Raji (cell line): ENCODE results near the gene ACSF2.

Experiments used
- POLR2A ChIP-seq: IDR thresholded peaks from 2 replicates; pipeline ENCODE4 v1.6.1; 2011; ENCODE audit warnings: low read depth, low read length, control low read depth; ENCODE audit not compliant: insufficient read depth

ACSF2 gene

DNA sequence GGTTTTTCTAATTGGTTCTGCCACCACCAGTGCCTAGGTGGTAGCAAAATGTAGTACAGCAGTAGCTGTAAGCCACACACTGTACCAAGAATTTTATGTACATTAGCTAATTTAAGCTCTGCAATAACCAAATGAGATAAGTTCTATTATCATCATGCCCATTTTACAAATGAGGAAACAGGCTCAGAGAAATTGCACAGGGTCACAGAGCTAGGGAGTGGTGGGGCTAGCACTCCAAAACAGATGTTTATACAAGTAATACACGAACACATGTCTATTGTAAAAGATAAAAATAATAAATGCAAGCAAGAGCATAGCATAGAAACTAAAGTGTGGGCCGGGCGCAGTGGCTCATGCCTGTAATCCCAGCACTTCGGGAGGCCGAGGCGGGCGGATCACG lies 66.2 kb downstream of the ACSF2 start:
- no peak for TF ChIP-seq POLR2A

DNA sequence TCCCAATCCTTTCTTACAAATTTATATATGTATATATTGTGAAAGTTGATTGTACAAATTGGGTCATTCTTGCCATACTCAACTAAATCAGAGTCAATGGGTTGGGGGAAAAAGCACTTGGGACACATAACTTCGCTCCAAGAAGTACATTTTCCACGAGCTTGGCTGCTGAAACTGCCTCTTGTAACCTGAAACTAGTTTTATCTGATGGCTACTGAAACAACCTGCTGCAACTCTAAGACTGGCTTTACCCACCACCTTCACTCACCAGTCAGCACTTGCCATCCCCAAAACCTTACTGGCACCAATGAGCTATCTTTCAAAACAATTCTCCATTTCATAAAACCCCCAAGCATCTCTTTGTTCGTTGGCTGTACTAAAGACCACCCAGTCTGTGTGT lies 67.7 kb downstream of the ACSF2 start:
- no peak for TF ChIP-seq POLR2A

DNA sequence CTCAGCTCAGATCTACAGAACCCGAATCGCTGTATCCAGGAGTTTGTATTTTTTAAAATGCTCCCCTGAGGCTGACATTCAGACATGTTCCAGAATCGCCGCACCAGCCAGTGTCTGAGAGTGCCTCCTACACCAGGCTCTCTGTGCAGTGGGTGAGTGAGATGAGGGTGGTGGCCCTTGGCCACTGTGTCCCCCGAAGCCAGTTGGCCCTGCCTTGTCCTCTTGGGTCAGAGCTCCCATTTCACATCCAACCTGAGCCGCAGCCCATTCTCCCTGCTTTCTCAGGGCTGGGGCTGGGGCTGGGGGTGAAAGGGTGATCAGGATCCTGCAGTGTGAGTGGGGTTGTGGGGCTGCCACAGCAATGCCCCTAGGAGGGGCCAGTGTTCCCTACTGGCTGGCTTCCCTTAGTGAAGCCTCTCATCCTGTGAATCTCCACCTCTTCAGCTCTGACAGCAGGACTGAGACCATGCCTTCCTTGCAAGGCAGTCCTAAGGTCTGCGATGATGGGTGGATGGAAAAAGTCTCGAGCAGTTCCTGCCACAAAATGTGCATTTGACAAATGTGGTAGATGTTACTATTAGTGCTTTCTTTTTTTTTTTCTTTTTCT lies 69.3 kb downstream of the ACSF2 start:
- TF ChIP-seq POLR2A: no peak

DNA sequence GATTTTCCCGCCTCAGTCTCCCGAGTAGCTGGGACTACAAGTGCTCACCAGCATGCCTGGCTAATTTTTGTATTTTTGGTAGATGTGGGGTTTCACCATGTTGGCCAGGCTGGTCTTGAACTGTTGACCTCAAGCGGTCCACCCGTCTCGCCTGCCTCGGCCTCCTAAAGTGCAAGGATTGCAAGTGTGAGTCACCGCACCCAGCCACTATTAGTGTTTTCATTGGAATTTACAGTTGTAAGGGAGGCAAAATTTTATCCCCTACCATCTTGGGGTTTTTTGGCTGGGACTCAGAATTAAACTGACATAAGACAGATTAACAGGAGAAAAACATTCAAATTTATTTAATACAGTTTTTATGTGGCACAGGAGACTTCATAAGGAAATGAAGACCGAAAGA lies 69.9 kb downstream of the ACSF2 start:
- no peak for TF ChIP-seq POLR2A

DNA sequence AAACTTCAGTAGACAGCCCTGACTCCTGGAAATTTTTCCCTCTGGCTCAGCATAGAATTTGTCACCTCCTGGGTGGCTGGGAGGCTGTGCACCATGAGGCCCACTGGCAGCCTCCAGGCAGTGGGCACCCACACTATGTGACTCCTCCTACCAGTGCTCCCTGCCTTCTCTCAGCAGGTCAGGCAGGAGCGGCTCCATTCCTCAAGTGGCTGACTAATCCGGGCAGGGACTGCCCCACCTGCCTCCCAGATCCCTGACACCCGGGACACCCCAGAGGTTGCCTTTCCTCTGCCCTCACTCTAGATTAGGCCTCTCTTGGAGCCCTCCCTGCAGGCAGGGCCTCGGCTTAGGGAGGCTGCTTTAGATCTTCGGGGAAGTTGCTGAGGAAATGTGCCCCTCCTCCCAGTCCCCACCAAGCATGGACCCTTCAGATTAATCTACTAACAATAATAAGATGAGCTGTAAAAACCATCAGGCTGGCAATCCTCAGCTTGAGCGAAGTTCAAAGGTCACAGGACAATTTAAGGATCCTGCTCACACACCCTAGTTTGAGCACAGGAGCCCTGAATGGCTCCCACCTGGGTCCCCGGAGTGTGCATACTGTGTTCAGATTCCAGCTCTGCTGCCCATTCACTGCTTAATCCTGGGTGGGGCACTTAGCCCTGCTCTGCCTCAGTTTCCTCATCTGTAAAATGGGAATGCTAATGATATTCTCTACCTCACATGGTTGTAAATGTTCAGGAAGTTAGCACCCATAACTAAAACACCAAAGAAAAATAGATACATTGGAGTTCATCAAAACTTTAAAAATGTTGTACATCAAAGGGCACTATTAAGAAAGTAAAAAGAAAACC lies 72.2 kb downstream of the ACSF2 start:
- TF ChIP-seq POLR2A: no peak

DNA sequence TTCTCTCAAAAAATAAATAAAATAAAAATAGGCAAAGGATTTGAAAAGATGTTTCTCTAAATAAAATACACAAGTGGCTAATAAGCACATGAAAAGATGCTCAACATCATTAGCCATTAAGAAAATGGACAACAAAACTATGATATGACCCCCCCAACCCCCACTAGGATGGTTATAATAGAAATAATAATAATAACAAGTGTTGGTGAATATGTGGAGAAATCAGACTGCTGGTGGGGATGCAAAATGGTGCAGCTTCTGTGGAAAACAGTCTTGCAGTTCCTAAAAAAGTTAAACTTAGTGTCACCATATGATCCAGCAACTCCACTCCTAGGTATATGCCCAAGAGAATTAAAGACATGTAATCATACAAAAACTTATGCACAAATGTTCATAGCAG lies 73.3 kb downstream of the ACSF2 start:
- no peak for TF ChIP-seq POLR2A

DNA sequence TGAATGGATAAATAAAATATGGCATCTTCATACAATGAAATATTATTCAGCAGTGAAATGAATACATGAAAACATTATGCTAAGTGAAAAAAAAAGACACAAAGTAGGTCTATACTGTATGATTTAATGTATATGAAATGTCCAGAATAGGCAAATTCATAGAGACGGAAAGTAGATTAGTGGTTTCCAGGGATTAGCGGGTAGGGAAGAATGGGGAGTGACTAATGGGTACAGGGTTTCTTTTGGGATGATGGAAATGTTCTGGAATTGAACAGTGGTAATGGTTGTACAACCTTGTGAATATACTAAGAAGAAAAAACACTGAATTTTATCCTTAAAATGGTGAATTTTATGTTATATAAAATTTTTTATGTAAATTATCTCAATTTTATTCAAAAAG lies 73.7 kb downstream of the ACSF2 start:
- TF ChIP-seq POLR2A: no peak

DNA sequence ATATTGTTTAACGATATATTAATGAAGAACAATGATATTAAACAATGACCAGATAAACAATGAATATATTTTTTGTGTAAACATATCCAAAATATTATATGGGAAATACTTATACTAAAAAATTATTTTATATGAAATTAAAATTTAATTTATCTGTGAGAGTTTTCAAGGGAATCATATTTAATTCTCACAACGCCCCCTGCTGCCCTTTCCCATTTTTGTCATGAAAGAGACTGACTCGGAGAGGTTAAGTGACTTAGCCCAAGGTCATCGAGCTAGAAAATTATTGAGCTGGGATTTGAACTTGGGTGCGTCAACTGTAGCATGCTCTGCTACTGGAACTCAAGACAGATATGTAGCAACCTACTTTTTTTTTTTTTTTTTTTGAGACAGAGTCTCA lies 75.0 kb downstream of the ACSF2 start:
- no peak for TF ChIP-seq POLR2A

DNA sequence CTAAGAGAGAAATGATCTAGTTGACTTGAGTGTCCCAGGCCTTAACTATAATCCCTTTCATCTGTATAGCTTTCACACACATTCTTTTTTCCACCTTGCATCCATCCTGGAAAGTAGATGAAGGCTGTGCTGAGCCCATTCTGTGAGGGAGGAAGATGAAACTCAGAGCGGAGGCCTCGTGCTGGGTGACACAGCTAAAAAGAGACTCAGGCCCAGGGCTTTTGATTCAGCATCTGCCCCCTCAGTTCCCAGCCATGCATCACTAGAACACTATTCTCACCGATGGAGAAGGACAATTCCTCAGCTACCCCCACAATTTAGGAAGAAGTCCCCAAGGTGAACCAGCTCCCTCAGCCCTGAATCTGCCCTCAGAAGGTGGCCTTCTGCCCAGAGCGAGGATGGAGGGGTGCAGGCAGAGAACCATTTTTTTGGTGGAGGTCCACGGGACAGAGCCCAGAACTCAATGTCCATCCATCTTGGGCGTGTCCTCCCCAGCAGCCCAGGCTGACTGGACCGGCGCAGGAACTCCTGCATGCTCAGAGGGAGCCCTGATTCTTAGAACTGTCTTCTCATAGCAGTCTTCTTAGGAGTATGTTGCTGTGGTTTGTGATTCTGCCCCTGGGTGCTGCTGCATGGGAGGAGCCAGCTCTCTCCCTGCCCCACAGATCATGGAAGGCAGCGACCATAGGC lies 76.4 kb downstream of the ACSF2 start:
- no peak for TF ChIP-seq POLR2A

DNA sequence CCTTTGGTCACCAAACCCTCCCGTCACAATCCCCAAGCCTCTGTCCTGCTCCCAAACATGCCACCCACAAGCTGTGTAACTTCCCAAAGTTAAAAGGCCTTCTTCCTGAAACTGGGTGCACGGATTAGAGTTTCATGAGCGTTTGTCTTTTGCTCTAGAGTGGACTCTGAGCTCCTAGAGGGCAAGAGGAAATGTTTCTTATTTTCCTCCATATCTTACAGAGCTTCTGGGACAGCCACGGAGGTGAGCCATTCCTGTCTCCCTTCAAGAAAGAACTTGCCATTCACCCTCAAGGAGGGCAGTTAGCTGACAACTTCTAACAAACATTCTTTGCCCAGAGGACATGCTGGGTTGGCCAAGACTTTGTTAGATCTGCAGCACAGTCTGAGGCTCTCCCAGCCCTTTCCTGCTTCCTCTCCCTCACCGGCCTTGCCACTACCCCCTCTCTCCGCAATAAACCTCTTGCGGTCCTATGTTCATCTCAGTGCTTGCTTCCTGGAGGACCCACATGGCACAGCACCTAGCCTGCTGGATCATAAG lies 79.6 kb downstream of the ACSF2 start:
- TF ChIP-seq POLR2A: no peak

DNA sequence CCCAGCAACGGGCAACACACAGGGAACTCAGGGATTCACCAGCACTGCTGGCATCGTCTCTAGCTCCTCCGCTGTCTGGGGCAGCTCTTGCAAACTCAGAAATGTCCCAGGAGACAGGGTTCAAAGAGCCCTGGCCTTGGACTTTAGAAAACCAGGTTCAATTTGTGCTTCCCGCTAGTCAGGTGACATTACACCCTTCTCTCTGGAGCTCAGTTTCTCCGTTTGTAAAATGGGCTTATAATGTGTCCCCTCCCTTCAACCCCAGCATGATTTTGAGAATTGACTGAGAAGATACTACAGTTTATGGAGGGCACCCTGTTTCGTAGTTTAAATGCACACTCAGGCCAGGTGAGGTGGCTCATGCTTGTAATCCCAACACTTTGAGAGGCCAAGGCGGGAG lies 80.3 kb downstream of the ACSF2 start:
- no peak for TF ChIP-seq POLR2A

DNA sequence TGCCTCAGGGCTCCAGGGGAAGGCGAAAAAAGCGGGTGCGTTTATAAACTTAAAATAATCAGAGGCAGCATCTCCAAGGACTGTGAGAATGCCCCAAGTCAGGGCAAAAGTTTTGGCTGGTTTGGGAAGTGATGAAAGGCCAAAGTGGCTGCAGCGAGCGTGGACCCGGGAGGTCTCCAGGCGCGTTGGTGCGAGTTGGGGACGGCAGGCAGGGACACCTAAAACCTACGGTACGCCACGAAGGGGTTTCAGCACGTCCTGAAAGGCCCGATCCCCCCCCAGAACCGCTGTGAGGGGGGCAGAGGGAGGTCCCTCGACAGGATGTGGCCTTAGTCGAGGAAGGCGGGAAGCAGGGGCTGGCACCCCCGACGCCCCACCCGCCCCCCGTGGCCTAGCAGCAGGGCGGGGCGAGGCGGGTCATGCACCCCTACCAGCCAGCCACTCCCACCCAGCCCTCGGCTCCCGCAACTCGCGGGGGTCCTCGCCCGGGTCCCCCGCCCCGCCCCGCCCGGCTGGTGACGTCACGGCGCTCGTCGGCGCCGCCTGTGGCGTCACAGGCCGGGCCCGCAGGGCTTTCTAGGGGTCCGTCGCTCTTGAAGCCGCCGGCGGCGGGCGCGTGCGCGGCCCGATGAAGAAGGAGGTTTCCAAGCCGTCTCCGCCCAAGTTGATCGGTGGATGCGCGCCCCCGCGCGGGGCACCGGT lies 82.0 kb downstream of the ACSF2 start, which contains the start of gene MYCBPAP:
Gene MYCBPAP, plus strand, starts transcription at position 569 of the 702 bp plus-strand sequence. CDS start 236 bp downstream, outside the sequence.
- TF ChIP-seq POLR2A: no peak

DNA sequence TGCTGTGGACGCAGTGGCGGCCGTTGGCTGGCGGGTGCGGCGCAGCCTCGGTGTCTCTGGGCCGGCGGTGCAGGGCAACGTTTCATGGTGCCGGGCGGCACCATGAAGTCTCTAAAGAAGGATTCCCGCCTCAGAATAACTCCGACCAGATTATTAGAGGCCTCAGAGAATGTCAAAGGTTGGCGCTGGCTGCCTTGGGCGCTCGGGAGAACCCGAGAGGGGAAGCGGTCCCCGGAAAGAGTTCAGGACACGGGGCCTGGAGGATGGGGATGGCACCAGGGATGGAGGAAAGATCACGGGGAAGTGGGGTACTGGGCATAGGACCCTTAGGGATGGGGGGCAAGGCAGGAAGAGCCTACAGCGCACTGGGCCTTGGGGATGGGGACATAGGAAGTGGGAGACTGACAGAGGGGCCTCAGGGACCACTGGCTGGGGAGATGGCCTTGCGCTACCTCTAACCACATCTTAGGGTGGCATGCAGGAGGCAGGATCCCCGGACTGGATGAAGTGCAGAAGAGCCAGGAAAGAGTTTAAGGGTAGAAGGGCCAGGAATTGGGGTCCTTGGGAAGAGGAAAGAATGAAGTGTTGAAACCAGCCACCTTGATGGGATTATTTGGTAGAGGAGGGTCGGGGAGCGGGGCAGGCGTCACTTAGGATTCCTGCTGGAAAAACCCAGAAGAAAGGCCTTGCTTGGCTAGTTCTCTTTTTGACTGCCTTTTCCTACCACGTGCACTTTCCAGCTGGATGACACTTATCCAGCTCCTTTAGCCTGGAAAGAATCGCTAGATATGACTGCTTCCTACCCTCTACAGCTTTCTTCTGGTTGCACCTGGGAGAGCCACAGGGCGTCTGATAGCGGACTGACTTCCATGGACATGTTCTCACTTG lies 82.8 kb downstream of the ACSF2 start:
- no peak for TF ChIP-seq POLR2A

DNA sequence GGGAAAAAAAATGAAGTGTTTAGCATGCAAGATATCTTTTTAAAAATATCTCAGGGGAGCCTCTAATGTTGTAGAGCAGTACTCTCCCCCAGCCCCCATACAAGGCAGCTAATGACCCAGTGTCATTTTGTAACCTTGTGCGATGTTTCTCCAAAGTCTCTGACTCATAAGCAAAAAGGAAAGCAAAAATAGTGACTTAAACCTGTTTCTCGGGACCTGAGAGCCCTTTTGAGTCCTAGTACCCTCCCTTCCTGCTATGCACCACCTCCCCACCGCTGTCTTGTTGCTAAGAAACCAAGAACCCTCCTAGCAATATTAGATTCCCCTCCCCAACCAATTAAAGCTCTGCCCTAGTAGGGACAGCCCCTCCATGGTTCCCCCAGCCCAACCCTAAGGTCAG lies 85.0 kb downstream of the ACSF2 start:
- TF ChIP-seq POLR2A: no peak
